Tibial artery (tissue), 4 donors: ENCODE data around the gene TAS2R50.

Source experiments
- DNase-seq, 2 donors: peaks; one replicate each; pipeline ENCODE4 v3.0.0-alpha.2; 2019
- H3K27ac ChIP-seq, 2 donors: fragments of 200-600 bp; sonication (generic) in 1 of 2; 1 replicate in 1 of 2; 2 replicates in 1 of 2; pipeline ENCODE4 v1.5.1; 2018 to 2019; ENCODE audit warnings: mild to moderate bottlenecking in 1 of 2
- H3K27me3 ChIP-seq, 2 donors: fragments of 200-600 bp; sonication (generic) in 1 of 2; one replicate each; pipeline versions ENCODE4 v1.5.1 to v1.6.0; 2016 to 2019
- H3K36me3 ChIP-seq, 3 donors: fragments of 200-600 bp; sonication (generic) in 2 of 3; one replicate each; pipeline ENCODE4 v1.5.1; 2016 to 2019; ENCODE audit warnings: mild to moderate bottlenecking in 2 of 3
- H3K4me1 ChIP-seq, 4 donors: fragments of 200-600 bp; sonication (generic) in 2 of 4; 1 replicate in 3 of 4; 2 replicates in 1 of 4; pipeline ENCODE4 v1.5.1; 2016 to 2019
- H3K4me3 ChIP-seq, 2 donors: fragments of 200-600 bp; sonication (generic) in 1 of 2; 1 replicate in 1 of 2; 2 replicates in 1 of 2; pipeline ENCODE4 v1.5.1; 2018 to 2019; ENCODE audit warnings: mild to moderate bottlenecking in 2 of 2
- H3K9me3 ChIP-seq, 3 donors: fragments of 200-600 bp; sonication (generic) in 1 of 3; one replicate each; pipeline ENCODE4 v1.5.1; 2016 to 2019
- CTCF ChIP-seq, 2 experiments: fragments of 200-600 bp in 1 of 2; fragments of 450-650 bp in 1 of 2; IDR thresholded peaks; one replicate each; pipeline ENCODE4 v1.5.1; 2017 to 2019; ENCODE audit warnings: antibody characterized with exemption in 2 of 2, mild to moderate bottlenecking in 1 of 2, moderate library complexity in 1 of 2
- intact Hi-C: fragments of 100-400 bp; cut with DNase I; formaldehyde crosslinking; loops from one replicate; pipeline ENCODE4 v1.15.0; 2023; ENCODE audit warnings: low total_unique reads

The TAS2R50 gene

GRCh38 chr12:10989107-10989506 is 2.4 kb upstream of the TAS2R50 start:
- Histone ChIP-seq H3K9me3 (no peaks in the 10 kb centered on the region), H3K36me3 (no peaks in the 10 kb centered on the region), H3K27me3 (no peaks in the 10 kb centered on the region), H3K4me1 (no peaks in the 10 kb centered on the region), H3K27ac (no peak overlapping the region), H3K4me3 (no peak overlapping the region)
- intact Hi-C loops = no loop called here
- TF ChIP-seq CTCF (IDR thresholded peaks at IDR 0.05) = no peak
- DNase-seq = no peak

GRCh38 chr12:10982244-10982643 is 4.5 kb downstream of the TAS2R50 start:
- Histone ChIP-seq H3K4me3 (no peak overlapping the region), H3K27me3 (no peaks in the 10 kb centered on the region), H3K36me3 (no peaks in the 10 kb centered on the region), H3K27ac (no peak overlapping the region), H3K9me3 (no peaks in the 10 kb centered on the region), H3K4me1 (no peaks in the 10 kb centered on the region)
- DNase-seq = no peak
- intact Hi-C loops = no loop called here
- no peak for TF ChIP-seq CTCF (IDR thresholded peaks at IDR 0.05)

- intact Hi-C loops = no loop called here
- Histone ChIP-seq H3K4me3 (no peak overlapping the region), H3K27me3 (no peaks in the 10 kb centered on the region), H3K9me3 (no peaks in the 10 kb centered on the region), H3K27ac (no peak overlapping the region), H3K36me3 (no peaks in the 10 kb centered on the region), H3K4me1 (no peaks in the 10 kb centered on the region)
- no peak for DNase-seq
- TF ChIP-seq CTCF (IDR thresholded peaks at IDR 0.05) = no peak
Observed at GRCh38 chr12:10974965-10975364, 11.7 kb downstream of the TAS2R50 start.

- H3K9me3 ChIP-seq = no peaks in the 10 kb centered on the region
- H3K27ac ChIP-seq = peak overlapping the region in 1 of 2 donors; percentile 16
- peak; percentile 68 to 74 for DNase-seq
- H3K4me1 ChIP-seq = peaks cover 0 to 14% (median 7%) of the 10 kb centered on the region in 4 donors
- H3K36me3 ChIP-seq = no peaks in the 10 kb centered on the region
- intact Hi-C loops = no loop called here
- no peak for TF ChIP-seq CTCF (IDR thresholded peaks at IDR 0.05)
- H3K27me3 ChIP-seq = no peaks in the 10 kb centered on the region
- H3K4me3 ChIP-seq = no peak overlapping the region
Observed at GRCh38 chr12:10968765-10969456, 17.8 kb downstream of the TAS2R50 start.

GRCh38 chr12:10967409-10967808 is 19.3 kb downstream of the TAS2R50 start:
- no peak for TF ChIP-seq CTCF (IDR thresholded peaks at IDR 0.05)
- H3K27ac ChIP-seq = no peak overlapping the region
- no peak for DNase-seq
- H3K4me1 ChIP-seq = peaks cover 0 to 14% (median 7%) of the 10 kb centered on the region in 4 donors
- H3K4me3 ChIP-seq = no peak overlapping the region
- no peaks in the 10 kb centered on the region for H3K36me3 ChIP-seq
- no peaks in the 10 kb centered on the region for H3K27me3 ChIP-seq
- intact Hi-C loops = no loop called here
- no peaks in the 10 kb centered on the region for H3K9me3 ChIP-seq
